ENCODE results near the gene FOXJ3.

GRCh38 chr1:42365118-42365517 lies 30.1 kb upstream of the FOXJ3 start:
- no peak for TF ChIP-seq RXRA (CRISPR knock-in tag; IDR thresholded peaks at IDR 0.05)
- no peak for TF ChIP-seq ZNF737 (CRISPR knock-in tag; IDR thresholded peaks at IDR 0.05; ENCODE audit: borderline replicate concordance)
- TF ChIP-seq, protein P1, sequence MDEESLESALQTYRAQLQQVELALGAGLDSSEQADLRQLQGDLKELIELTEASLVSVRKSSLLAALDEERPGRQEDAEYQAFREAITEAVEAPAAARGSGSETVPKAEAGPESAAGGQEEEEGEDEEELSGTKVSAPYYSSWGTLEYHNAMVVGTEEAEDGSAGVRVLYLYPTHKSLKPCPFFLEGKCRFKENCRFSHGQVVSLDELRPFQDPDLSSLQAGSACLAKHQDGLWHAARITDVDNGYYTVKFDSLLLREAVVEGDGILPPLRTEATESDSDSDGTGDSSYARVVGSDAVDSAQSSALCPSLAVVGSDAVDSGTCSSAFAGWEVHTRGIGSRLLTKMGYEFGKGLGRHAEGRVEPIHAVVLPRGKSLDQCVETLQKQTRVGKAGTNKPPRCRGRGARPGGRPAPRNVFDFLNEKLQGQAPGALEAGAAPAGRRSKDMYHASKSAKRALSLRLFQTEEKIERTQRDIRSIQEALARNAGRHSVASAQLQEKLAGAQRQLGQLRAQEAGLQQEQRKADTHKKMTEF (CRISPR knock-in tag; IDR thresholded peaks at IDR 0.05): no peak
- TF ChIP-seq MAFK (conservative IDR thresholded peaks at IDR 0.05 in 1 of 2, IDR thresholded peaks at IDR 0.05 in 1 of 2; ENCODE audit: low read length in 2 of 2): no peak
- TF ChIP-seq RFXAP (CRISPR knock-in tag; IDR thresholded peaks at IDR 0.05; ENCODE audit: borderline replicate concordance): no peak
- TF ChIP-seq NFYB (CRISPR knock-in tag; IDR thresholded peaks at IDR 0.05): no peak
- TF ChIP-seq IRX3 (CRISPR knock-in tag; IDR thresholded peaks at IDR 0.05; ENCODE audit: borderline replicate concordance, low read depth): no peak
- no peak for TF ChIP-seq ZIK1 (CRISPR knock-in tag; IDR thresholded peaks at IDR 0.05; ENCODE audit: borderline replicate concordance, low read depth)
- no peak for TF ChIP-seq MAZ (IDR thresholded peaks at IDR 0.05; ENCODE audit: borderline replicate concordance, low read depth, low read length)
- TF ChIP-seq MAZ (CRISPR knock-in tag; IDR thresholded peaks at IDR 0.05; ENCODE audit: low read depth): no peak
